ENCODE measurements around the gene KLHL36.

DNA sequence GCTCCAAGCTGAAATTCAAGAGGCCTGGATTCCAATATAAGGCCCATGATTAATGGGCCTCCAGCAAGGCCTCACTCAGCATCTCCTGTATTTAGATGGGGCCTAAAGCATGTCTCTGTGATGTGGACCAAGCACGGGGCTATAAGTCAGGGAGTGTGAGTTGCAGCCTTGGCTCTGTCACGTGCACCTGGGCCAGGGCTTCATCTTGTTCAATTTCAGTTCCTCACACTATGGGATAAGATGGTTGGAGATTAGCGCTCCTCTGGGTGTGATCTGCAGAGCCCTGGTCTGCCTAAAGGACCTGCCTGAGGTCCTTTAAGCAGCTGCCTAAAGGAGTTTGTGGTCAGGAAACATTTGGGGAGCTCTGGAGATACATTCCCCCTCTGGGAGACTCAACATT is 25.2 kb downstream of the KLHL36 start:
- TF ChIP-seq, protein P1, sequence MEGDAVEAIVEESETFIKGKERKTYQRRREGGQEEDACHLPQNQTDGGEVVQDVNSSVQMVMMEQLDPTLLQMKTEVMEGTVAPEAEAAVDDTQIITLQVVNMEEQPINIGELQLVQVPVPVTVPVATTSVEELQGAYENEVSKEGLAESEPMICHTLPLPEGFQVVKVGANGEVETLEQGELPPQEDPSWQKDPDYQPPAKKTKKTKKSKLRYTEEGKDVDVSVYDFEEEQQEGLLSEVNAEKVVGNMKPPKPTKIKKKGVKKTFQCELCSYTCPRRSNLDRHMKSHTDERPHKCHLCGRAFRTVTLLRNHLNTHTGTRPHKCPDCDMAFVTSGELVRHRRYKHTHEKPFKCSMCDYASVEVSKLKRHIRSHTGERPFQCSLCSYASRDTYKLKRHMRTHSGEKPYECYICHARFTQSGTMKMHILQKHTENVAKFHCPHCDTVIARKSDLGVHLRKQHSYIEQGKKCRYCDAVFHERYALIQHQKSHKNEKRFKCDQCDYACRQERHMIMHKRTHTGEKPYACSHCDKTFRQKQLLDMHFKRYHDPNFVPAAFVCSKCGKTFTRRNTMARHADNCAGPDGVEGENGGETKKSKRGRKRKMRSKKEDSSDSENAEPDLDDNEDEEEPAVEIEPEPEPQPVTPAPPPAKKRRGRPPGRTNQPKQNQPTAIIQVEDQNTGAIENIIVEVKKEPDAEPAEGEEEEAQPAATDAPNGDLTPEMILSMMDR (IDR thresholded peaks at IDR 0.05) = no peak
- no peak for TF ChIP-seq POLR2A (IDR thresholded peaks at IDR 0.05)

Measured in testis (tissue), 2 donors.